Measurements from ENCODE around the gene LAMC1.

The LAMC1 gene

GRCh38 chr1:183101081-183101480 lies 77.9 kb downstream of the LAMC1 start:
- H3K27ac ChIP-seq, result no peak overlapping the region
- TF ChIP-seq, protein P1, sequence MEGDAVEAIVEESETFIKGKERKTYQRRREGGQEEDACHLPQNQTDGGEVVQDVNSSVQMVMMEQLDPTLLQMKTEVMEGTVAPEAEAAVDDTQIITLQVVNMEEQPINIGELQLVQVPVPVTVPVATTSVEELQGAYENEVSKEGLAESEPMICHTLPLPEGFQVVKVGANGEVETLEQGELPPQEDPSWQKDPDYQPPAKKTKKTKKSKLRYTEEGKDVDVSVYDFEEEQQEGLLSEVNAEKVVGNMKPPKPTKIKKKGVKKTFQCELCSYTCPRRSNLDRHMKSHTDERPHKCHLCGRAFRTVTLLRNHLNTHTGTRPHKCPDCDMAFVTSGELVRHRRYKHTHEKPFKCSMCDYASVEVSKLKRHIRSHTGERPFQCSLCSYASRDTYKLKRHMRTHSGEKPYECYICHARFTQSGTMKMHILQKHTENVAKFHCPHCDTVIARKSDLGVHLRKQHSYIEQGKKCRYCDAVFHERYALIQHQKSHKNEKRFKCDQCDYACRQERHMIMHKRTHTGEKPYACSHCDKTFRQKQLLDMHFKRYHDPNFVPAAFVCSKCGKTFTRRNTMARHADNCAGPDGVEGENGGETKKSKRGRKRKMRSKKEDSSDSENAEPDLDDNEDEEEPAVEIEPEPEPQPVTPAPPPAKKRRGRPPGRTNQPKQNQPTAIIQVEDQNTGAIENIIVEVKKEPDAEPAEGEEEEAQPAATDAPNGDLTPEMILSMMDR (conservative IDR thresholded peaks at IDR 0.05), result no peak
- TF ChIP-seq ZFX (IDR thresholded peaks at IDR 0.05), result no peak

DNA sequence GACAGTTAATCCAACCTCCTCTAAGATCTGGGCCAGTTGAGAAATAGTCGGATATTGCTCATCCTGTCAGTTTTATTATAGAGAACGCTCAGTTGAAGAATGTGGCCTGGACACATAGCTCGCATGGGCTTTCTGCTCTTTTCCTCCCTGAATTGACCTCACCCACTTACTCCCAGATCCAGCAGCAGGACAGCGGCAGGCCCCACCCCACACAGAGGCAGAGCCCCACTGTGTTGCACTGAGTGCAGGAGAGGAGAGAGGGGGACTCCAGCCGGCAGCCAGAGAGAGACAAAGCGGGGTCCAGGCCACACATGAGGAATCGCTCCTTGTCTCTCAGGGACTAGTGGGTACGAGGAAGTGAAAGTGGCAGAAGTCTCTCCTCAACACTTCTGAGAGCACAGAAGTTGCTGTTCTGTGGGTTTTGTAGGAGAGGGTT lies 78.6 kb downstream of the LAMC1 start:
- H3K27ac ChIP-seq, result no peak overlapping the region
- TF ChIP-seq, protein P1 (conservative IDR thresholded peaks at IDR 0.05), result no peak
- TF ChIP-seq ZFX (IDR thresholded peaks at IDR 0.05), result no peak

- no peak overlapping the region for H3K27ac ChIP-seq
- no peak for TF ChIP-seq ZFX (IDR thresholded peaks at IDR 0.05)
- TF ChIP-seq, protein P1 (conservative IDR thresholded peaks at IDR 0.05), result no peak
These were observed 79.9 kb downstream of the LAMC1 start for GRCh38 chr1:183103147-183103546.

DNA sequence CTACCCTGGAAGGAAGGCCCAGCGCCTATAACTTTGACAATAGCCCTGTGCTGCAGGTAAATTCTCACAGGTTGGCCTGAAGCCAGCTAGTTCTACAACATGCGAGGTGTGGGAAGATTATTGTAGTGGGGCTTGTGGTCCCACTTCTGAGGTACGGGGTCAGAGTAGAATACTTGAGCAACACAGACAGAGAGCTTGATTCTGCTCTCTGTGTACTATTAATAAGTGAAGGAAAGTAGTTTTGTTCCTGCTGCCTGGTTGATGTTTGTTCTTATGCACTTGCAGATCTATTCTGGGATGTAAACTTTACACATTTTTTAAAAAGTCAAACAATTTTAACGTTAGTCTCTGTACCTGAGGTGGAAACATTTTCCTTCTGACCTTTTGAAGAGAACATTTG lies 80.4 kb downstream of the LAMC1 start:
- H3K27ac ChIP-seq, result no peak overlapping the region
- TF ChIP-seq, protein P1 (conservative IDR thresholded peaks at IDR 0.05), result no peak
- TF ChIP-seq ZFX (IDR thresholded peaks at IDR 0.05), result no peak

GRCh38 chr1:183105449-183105848 lies 82.2 kb downstream of the LAMC1 start:
- TF ChIP-seq, protein P1 (conservative IDR thresholded peaks at IDR 0.05), result no peak
- no peak for TF ChIP-seq ZFX (IDR thresholded peaks at IDR 0.05)
- H3K27ac ChIP-seq, result no peak overlapping the region

- TF ChIP-seq ZFX (IDR thresholded peaks at IDR 0.05), result no peak
- TF ChIP-seq, protein P1 (conservative IDR thresholded peaks at IDR 0.05), result no peak
- H3K27ac ChIP-seq, result no peak overlapping the region
These were observed 82.9 kb downstream of the LAMC1 start for GRCh38 chr1:183106166-183106565.

DNA sequence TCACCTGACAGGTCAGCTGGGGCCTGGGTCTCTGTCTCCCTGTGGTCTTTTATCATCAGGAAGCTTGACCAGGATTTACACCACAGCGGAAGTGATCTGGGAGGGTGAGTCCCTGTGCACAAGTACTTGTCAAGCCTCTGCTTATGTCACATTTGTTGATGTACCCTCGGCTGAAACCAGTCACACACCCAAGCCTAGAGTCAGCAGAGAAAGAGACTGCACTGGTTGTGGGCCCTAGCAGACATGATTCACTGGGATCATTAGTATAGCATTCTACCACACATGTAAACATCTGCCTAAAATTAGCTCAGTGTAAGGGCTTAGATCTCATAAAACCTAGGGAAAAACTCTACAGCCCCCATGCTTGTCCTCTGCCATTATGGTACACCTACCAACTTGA lies 83.5 kb downstream of the LAMC1 start:
- no peak overlapping the region for H3K27ac ChIP-seq
- TF ChIP-seq, protein P1 (conservative IDR thresholded peaks at IDR 0.05), result no peak
- TF ChIP-seq ZFX (IDR thresholded peaks at IDR 0.05), result no peak
